Endodermal cell (in vitro differentiated cells): ENCODE measurements around the gene ZFP28. TPM values are rescaled to one million over a fixed set of nuclear protein-coding genes. Genes with fewer than 3 reads are reported as not detected.
A peak's percentile ranks its signal among the peaks of the same experiment; 100 is the strongest.

Experiments
- DNase-seq: peaks from one replicate; pipeline ENCODE4 v3.0.0-alpha.2; 2017
- H3K27ac ChIP-seq: 2 replicates; pipeline ENCODE4 v1.5.1; 2013; ENCODE audit warnings: mild to moderate bottlenecking, low read depth, low read length, moderate library complexity
- H3K27me3 ChIP-seq: 2 replicates; pipeline ENCODE4 v1.6.1; 2013; ENCODE audit warnings: mild to moderate bottlenecking, low read length, moderate library complexity; ENCODE audit not compliant: insufficient read depth, control insufficient read depth, poor library complexity, severe bottlenecking
- H3K36me3 ChIP-seq: 2 replicates; pipeline ENCODE4 v1.7.0; 2013; ENCODE audit warnings: mild to moderate bottlenecking, low read length, moderate library complexity; ENCODE audit not compliant: control insufficient read depth, insufficient read depth
- H3K4me1 ChIP-seq: one replicate; pipeline ENCODE4 v1.7.0; 2013; ENCODE audit warnings: low read length; ENCODE audit not compliant: control insufficient read depth, insufficient read depth
- H3K4me3 ChIP-seq: 2 replicates; pipeline ENCODE4 v1.5.1; 2013; ENCODE audit warnings: mild to moderate bottlenecking, low read length, moderate library complexity
- H3K9ac ChIP-seq: 2 replicates; pipeline ENCODE4 v1.6.1; 2013; ENCODE audit warnings: mild to moderate bottlenecking, low read length, moderate library complexity; ENCODE audit not compliant: poor library complexity, severe bottlenecking; ENCODE audit errors: extremely low read depth
- H3K9me3 ChIP-seq: 2 replicates; pipeline ENCODE4 v1.6.1; 2013; ENCODE audit warnings: mild to moderate bottlenecking, low read length, moderate library complexity; ENCODE audit not compliant: control insufficient read depth
- H3K27ac Mint-ChIP-seq: 2 replicates; pipeline ENCODE4 v1.8.0; 2020; ENCODE audit warnings: mixed read lengths
- H3K27me3 Mint-ChIP-seq: 2 replicates; pipeline ENCODE4 v1.8.0; 2021; ENCODE audit warnings: mild to moderate bottlenecking, mixed read lengths; ENCODE audit not compliant: insufficient read depth
- H3K36me3 Mint-ChIP-seq: 2 replicates; pipeline ENCODE4 v1.8.0; 2020; ENCODE audit warnings: low read depth, mixed read lengths
- H3K4me1 Mint-ChIP-seq: 2 replicates; pipeline ENCODE4 v1.8.0; 2020; ENCODE audit warnings: mixed read lengths
- H3K4me3 Mint-ChIP-seq: 2 replicates; pipeline ENCODE4 v1.8.0; 2020; ENCODE audit warnings: mild to moderate bottlenecking, moderate library complexity, mixed read lengths
- H3K9me3 Mint-ChIP-seq: 2 replicates; pipeline ENCODE4 v1.8.0; 2020; ENCODE audit warnings: mild to moderate bottlenecking, mixed read lengths
- WGBS, 2 experiments: methylation state at CpG; one replicate each; pipeline versions ENCODE4 v1.1.5 to v1.1.7; 2013; ENCODE audit warnings: missing lambda C conversion rate in 2 of 2, mixed read lengths in 1 of 2; ENCODE audit not compliant: insufficient coverage in 1 of 2, insufficient read length in 1 of 2; 5-methylcytosine and 5-hydroxymethylcytosine counted together
- total RNA-seq, 2 donors: library from RNA; stranded (reverse); fragmentation: NEBNext Ultra II Directional in 1 of 2; extraction: Animal tissue kit (Norgen Biotek cat#: 25700) in 1 of 2; gene quantifications; 2 replicates in 1 of 2; 3 replicates in 1 of 2; pipeline ENCODE4 v1.2.1, GENCODE V29; 2021
- TF ChIP-seq, protein P1 (sequence below): fragments of 200-600 bp; sonication (generic); conservative IDR thresholded peaks from 2 replicates; pipeline ENCODE4 v1.5.0; 2021; ENCODE audit warnings: antibody characterized with exemption, mild to moderate bottlenecking

Gene ZFP28
- total RNA-seq, 2 donors from 2014 or later: 4.8 to 6.8 TPM

DNA sequence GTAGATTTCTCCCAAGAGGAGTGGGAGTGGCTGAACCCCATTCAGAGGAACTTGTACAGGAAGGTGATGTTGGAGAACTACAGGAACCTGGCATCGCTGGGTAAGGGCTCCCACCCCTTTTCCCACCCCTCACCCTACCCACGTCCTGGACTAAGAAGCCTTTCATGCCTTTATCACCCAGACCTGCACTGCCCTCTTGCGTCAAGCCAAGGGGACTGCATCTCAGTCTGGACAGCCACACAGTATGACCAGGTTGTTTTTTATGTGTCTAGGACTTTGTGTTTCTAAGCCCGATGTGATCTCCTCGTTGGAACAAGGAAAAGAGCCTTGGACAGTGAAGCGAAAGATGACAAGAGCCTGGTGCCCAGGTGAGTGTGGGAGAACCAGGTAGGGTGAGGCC lies 8.8 kb downstream of the ZFP28 start:
- peaks cover 58% of the 10 kb centered on the region for H3K36me3 ChIP-seq
- peaks cover 69% of the 10 kb centered on the region for H3K9me3 Mint-ChIP-seq
- peaks cover 88% of the 10 kb centered on the region for H3K9me3 ChIP-seq
- H3K4me3 Mint-ChIP-seq: no peak overlapping the region
- no peaks in the 10 kb centered on the region for H3K27me3 ChIP-seq
- TF ChIP-seq, protein P1, sequence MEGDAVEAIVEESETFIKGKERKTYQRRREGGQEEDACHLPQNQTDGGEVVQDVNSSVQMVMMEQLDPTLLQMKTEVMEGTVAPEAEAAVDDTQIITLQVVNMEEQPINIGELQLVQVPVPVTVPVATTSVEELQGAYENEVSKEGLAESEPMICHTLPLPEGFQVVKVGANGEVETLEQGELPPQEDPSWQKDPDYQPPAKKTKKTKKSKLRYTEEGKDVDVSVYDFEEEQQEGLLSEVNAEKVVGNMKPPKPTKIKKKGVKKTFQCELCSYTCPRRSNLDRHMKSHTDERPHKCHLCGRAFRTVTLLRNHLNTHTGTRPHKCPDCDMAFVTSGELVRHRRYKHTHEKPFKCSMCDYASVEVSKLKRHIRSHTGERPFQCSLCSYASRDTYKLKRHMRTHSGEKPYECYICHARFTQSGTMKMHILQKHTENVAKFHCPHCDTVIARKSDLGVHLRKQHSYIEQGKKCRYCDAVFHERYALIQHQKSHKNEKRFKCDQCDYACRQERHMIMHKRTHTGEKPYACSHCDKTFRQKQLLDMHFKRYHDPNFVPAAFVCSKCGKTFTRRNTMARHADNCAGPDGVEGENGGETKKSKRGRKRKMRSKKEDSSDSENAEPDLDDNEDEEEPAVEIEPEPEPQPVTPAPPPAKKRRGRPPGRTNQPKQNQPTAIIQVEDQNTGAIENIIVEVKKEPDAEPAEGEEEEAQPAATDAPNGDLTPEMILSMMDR: peak; percentile 64
- H3K27me3 Mint-ChIP-seq: no peaks in the 10 kb centered on the region
- H3K27ac Mint-ChIP-seq: no peak overlapping the region
- DNase-seq: peak; percentile 65
- peaks cover 78% of the 10 kb centered on the region for H3K36me3 Mint-ChIP-seq
- no peak overlapping the region for H3K27ac ChIP-seq
- H3K4me3 ChIP-seq: peak overlapping the region; percentile 39
- H3K4me1 Mint-ChIP-seq: no peaks in the 10 kb centered on the region
- WGBS, 2 experiments: 85 to 92% methylated on average over 5 to 6 of the region's 6 CpGs
- H3K9ac ChIP-seq: no peak overlapping the region
- no peaks in the 10 kb centered on the region for H3K4me1 ChIP-seq

GRCh38 chr19:56554272-56554869 lies 15.6 kb downstream of the ZFP28 start:
- Histone ChIP-seq H3K9ac (no peak overlapping the region), H3K36me3 (peaks cover 53% of the 10 kb centered on the region), H3K4me1 (no peaks in the 10 kb centered on the region), H3K27ac (no peak overlapping the region), H3K27me3 (no peaks in the 10 kb centered on the region), H3K4me3 (peak overlapping the region; percentile 56), H3K9me3 (peaks cover 95% of the 10 kb centered on the region)
- H3K27me3 Mint-ChIP-seq: no peaks in the 10 kb centered on the region
- no peak overlapping the region for H3K4me3 Mint-ChIP-seq
- 77 to 100% methylated on average over 3 to 5 of the region's 6 CpGs for WGBS, 2 experiments
- H3K4me1 Mint-ChIP-seq: no peaks in the 10 kb centered on the region
- H3K27ac Mint-ChIP-seq: no peak overlapping the region
- peaks cover 85% of the 10 kb centered on the region for H3K9me3 Mint-ChIP-seq
- peaks cover 75% of the 10 kb centered on the region for H3K36me3 Mint-ChIP-seq
- no peak for DNase-seq
- TF ChIP-seq, protein P1: no peak

DNA sequence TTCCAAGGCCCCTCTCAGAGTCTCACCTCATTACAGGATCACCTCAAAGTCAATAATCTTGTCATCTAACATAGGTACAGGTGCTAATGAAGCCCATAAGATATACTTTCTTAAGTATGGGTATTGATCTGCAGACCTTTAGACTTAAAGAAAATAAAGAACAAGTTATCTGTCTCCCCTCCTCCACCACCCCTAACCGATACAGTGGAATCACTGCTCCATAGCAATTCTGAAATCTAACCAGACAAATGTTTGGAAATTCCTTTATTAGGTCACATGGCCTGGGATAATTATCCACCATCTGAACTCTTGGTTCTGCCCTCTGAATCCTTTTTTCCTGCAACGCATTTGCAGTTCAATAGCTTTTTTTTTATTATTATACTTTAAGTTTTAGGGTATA lies 24.0 kb downstream of the ZFP28 start:
- TF ChIP-seq, protein P1: no peak
- Mint-ChIP-seq H3K4me1 (no peaks in the 10 kb centered on the region), H3K27ac (no peak overlapping the region), H3K27me3 (no peaks in the 10 kb centered on the region), H3K9me3 (peaks cover 94% of the 10 kb centered on the region), H3K4me3 (no peak overlapping the region), H3K36me3 (peaks cover 41% of the 10 kb centered on the region)
- DNase-seq: no peak
- Histone ChIP-seq H3K4me3 (peak overlapping the region; percentile 90), H3K9ac (no peak overlapping the region), H3K36me3 (no peaks in the 10 kb centered on the region), H3K27ac (no peak overlapping the region), H3K9me3 (peaks cover 85% of the 10 kb centered on the region), H3K27me3 (no peaks in the 10 kb centered on the region), H3K4me1 (no peaks in the 10 kb centered on the region)
- WGBS, 2 experiments: 71 to 95% methylated on average over 1 to 2 of the region's 2 CpGs
